GM12878 (cell line): ENCODE results near the gene BFSP1. TPM values are rescaled to one million over a fixed set of nuclear protein-coding genes. Genes with fewer than 3 reads are reported as not detected.

ENCODE experiments used
- ATAC-seq: fragments of 200-7000 bp; cut with Tn5 transposase; 3 replicates; pipeline ENCODE4 v1.9.1; 2020; ENCODE audit warnings: mild to moderate bottlenecking, moderate library complexity
- BruUV-seq: library from RNA; stranded (reverse); fragments of 400-500 nt; replicated peaks from 2 replicates; lab custom pipeline; 2021; lab: Mats Ljungman, UMichigan
- CTCF ChIA-PET: fragments of 300-600 bp; sonication (Branson Sonifier 250); formaldehyde crosslinking; extraction: SDS; loops from one replicate; lab custom pipeline; 2021; ENCODE audit warnings: inconsistent platforms; lab: Yijun Ruan, JAX
- POLR2A ChIA-PET: fragments of 350-600 bp; formaldehyde crosslinking; extraction: SDS; loops from one replicate; lab custom pipeline; 2021; ENCODE audit warnings: inconsistent platforms; lab: Charles Lee
- RAD21 ChIA-PET: fragments of 300-600 bp; sonication (Branson Sonifier 250); formaldehyde crosslinking; loops from one replicate; lab custom pipeline; 2023; ENCODE audit warnings: antibody characterized with exemption; ENCODE audit not compliant: unreplicated experiment; lab: Charles Lee
- SMC1A ChIA-PET: fragments of 300-600 bp; sonication (Branson Sonifier 250); formaldehyde crosslinking; loops from one replicate; lab custom pipeline; 2023; ENCODE audit not compliant: unreplicated experiment, uncharacterized antibody; lab: Charles Lee
- DNase-seq: peaks from one replicate; pipeline ENCODE4 v3.0.0-alpha.2; 2011; ENCODE audit warnings: low read depth, low spot score
- FAIRE-seq: peaks from 3 replicates; lab custom pipeline; 2011; peaks lifted over from hg19 to GRCh38; lab: Jason Lieb, UNC
- H2AFZ ChIP-seq: 2 replicates; pipeline ENCODE4 v1.6.0; 2011; ENCODE audit warnings: low read depth, low read length, control low read depth; ENCODE audit not compliant: control insufficient read depth
- H3K27ac ChIP-seq: 2 replicates; pipeline ENCODE4 v1.5.1; 2011; ENCODE audit warnings: control low read depth; ENCODE audit not compliant: control insufficient read depth, insufficient read depth
- H3K27me3 ChIP-seq, 2 experiments: replicated peaks in 1 of 2; 2 replicates each; pipeline versions ENCODE4 v1.6.0 to v1.6.1; 2011; ENCODE audit warnings: low read length in 1 of 2; ENCODE audit not compliant: control insufficient read depth in 2 of 2, insufficient read depth in 2 of 2
- H3K36me3 ChIP-seq, 2 experiments: 2 replicates each; pipeline ENCODE4 v1.5.1; 2011; ENCODE audit warnings: low read length in 1 of 2; ENCODE audit not compliant: control insufficient read depth in 2 of 2, insufficient read depth in 2 of 2
- H3K4me1 ChIP-seq: 2 replicates; pipeline ENCODE4 v1.6.1; 2011; ENCODE audit warnings: mild to moderate bottlenecking, low read length, moderate library complexity, mixed read lengths; ENCODE audit not compliant: control insufficient read depth, insufficient read depth
- H3K4me2 ChIP-seq: 2 replicates; pipeline ENCODE4 v1.6.0; 2011; ENCODE audit warnings: control low read depth; ENCODE audit not compliant: control insufficient read depth, insufficient read depth
- H3K4me3 ChIP-seq: fragments of 200-600 bp; sonication (generic); 2 replicates; pipeline ENCODE4 v1.5.1; 2016
- H3K79me2 ChIP-seq: 2 replicates; pipeline ENCODE4 v1.6.0; 2011; ENCODE audit warnings: low read length; ENCODE audit not compliant: control insufficient read depth, insufficient read depth
- H3K9ac ChIP-seq: 2 replicates; pipeline ENCODE4 v1.8.0; 2011; ENCODE audit warnings: low read length, control low read depth, mixed read lengths; ENCODE audit not compliant: control insufficient read depth, insufficient read depth
- H3K9me3 ChIP-seq: replicated peaks from 3 replicates; pipeline ENCODE4 v1.5.1; 2011; ENCODE audit warnings: mild to moderate bottlenecking, low read length; ENCODE audit not compliant: control insufficient read depth, insufficient read depth
- H4K20me1 ChIP-seq: 2 replicates; pipeline ENCODE4 v1.6.0; 2011; ENCODE audit not compliant: control insufficient read depth, insufficient read depth
- ATF7 ChIP-seq: fragments of 450-650 bp; IDR thresholded peaks from 2 replicates; pipeline ENCODE4 v1.6.1; 2016; ENCODE audit warnings: low read depth, mild to moderate bottlenecking
- CHD1 ChIP-seq: IDR thresholded peaks from 2 replicates; pipeline ENCODE4 v1.6.1; 2012; ENCODE audit warnings: low read depth, low read length, improper control_type of control experiment
- EP300 ChIP-seq, 2 experiments: fragments of 150-350 bp in 1 of 2; IDR thresholded peaks; 2 replicates each; pipeline ENCODE4 v1.6.1; 2011 to 2012; ENCODE audit warnings: low read depth in 2 of 2, low read length in 2 of 2, borderline replicate concordance in 1 of 2, improper control_type of control experiment in 1 of 2, inconsistent platforms in 1 of 2; ENCODE audit not compliant: control insufficient read depth in 1 of 2
- FOXM1 ChIP-seq: IDR thresholded peaks from 2 replicates; pipeline ENCODE4 v1.6.1; 2012; ENCODE audit warnings: low read depth, mild to moderate bottlenecking, inconsistent platforms, low read length, moderate library complexity
- JUNB ChIP-seq: IDR thresholded peaks from 2 replicates; pipeline ENCODE4 v1.6.1; 2016; ENCODE audit warnings: antibody characterized with exemption, mild to moderate bottlenecking
- MEF2B ChIP-seq: fragments of 450-650 bp; IDR thresholded peaks from 2 replicates; pipeline ENCODE4 v1.6.1; 2018; ENCODE audit warnings: mild to moderate bottlenecking, moderate library complexity; ENCODE audit not compliant: partially characterized antibody, poor library complexity, severe bottlenecking
- MXI1 ChIP-seq: fragments of 150-350 bp; IDR thresholded peaks from 2 replicates; pipeline ENCODE4 v1.6.1; 2011; ENCODE audit warnings: low read depth, mild to moderate bottlenecking, inconsistent platforms, low read length, improper control_type of control experiment
- POLR2A ChIP-seq: IDR thresholded peaks from 2 replicates; pipeline ENCODE4 v1.6.1; 2011; ENCODE audit warnings: low read depth, mild to moderate bottlenecking, low read length
- POLR2AphosphoS2 ChIP-seq: IDR thresholded peaks from 2 replicates; pipeline ENCODE4 v1.6.1; 2011; ENCODE audit warnings: low read depth, mild to moderate bottlenecking, low read length, improper control_type of control experiment, moderate library complexity
- SIN3A ChIP-seq: IDR thresholded peaks from 2 replicates; pipeline ENCODE4 v1.6.1; 2012; ENCODE audit warnings: low read depth, low read length, improper control_type of control experiment
- TAF1 ChIP-seq: IDR thresholded peaks from 2 replicates; pipeline ENCODE4 v1.6.1; 2011; ENCODE audit warnings: mild to moderate bottlenecking, low read depth, low read length, borderline replicate concordance
- ZNF384 ChIP-seq: IDR thresholded peaks from 2 replicates; pipeline ENCODE4 v1.6.1; 2012; ENCODE audit warnings: low read depth, mild to moderate bottlenecking, low read length, improper control_type of control experiment, borderline replicate concordance
- WGBS: methylation state at CpG from one replicate; pipeline ENCODE4 v1.1.6; 2016; ENCODE audit warnings: low lambda C conversion rate; ENCODE audit not compliant: insufficient replicate concordance, insufficient coverage; ENCODE audit errors: missing lambda C conversion rate; 5-methylcytosine and 5-hydroxymethylcytosine counted together
- in situ Hi-C: fragments of 300-500 bp; cut with MboI; formaldehyde crosslinking; loops from 9 replicates; pipeline ENCODE4 v1.14.3; 2018; ENCODE audit warnings: mixed read lengths
- intact Hi-C: fragments of 100-400 bp; cut with micrococcal nuclease; formaldehyde crosslinking; loops from one replicate; pipeline ENCODE4 v1.14.2; 2022; ENCODE audit not compliant: unreplicated experiment
- polyA plus RNA-seq, 11 experiments: library from polyadenylated mRNA; depleted of rRNA in 4 of 11; unstranded in 6 of 11; stranded (reverse) in 5 of 11; fragments of >200 nt; fragmentation: Nextera tagmentation in 4 of 11; fragmentation: Illumina TruSeq in 1 of 11; extraction: Ambion mirVana in 4 of 11; extraction: Trizol in 1 of 11; gene quantifications; 1 replicate in 1 of 11; 2 replicates in 10 of 11; pipeline versions ENCODE4 v1.2.1 to v1.2.3, GENCODE V29; 2011 to 2016; ENCODE audit warnings: inconsistent platforms in 2 of 11, missing spikeins in 2 of 11, low read depth in 1 of 11
- total RNA-seq, 4 experiments: library from RNA; depleted of rRNA in 3 of 4; stranded (reverse); fragments of >200 nt in 3 of 4; fragmentation: Illumina TruSeq in 1 of 4; extraction: Trizol in 1 of 4; gene quantifications; 2 replicates each; pipeline versions ENCODE4 v1.2.1 to v1.2.3, GENCODE V29; 2013 to 2021
- TF ChIP-seq, protein P1 (sequence below): fragments of 450-650 bp; IDR thresholded peaks from 2 replicates; pipeline ENCODE4 v1.6.1; 2016; ENCODE audit warnings: mild to moderate bottlenecking
- TF ChIP-seq, protein P2 (sequence below): IDR thresholded peaks from 2 replicates; pipeline ENCODE4 v1.6.1; 2012; ENCODE audit warnings: low read depth, low read length, improper control_type of control experiment

Gene BFSP1
- total and polyA plus RNA-seq, 10 of the 15 experiments (the other 5 are each of a cell fraction or from before 2014, with no cell fraction given), result 0.06 to 0.22 (median 0.11) TPM; not detected in 3

DNA sequence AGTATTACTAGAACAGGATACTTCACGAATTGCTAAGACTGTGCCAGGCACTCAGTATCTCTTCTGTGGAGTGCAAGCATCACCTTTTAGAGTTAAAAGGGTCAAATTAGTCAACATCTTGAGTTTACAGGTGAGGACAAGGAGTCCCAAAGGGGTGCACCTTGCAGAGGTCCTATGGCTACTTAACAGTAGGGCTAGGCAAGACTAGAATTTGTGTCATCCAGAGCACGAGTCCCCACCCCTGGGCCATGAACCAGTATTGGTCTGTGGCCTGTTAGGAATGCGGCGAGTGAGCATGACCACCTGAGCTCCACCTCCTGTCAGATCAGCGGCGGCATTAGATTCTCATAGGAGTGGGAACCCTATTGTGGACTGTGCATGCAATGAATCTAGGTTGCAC lies 28.2 kb upstream of the BFSP1 start:
- no peak overlapping the region for H3K4me2 ChIP-seq
- intact Hi-C loops, result no loop called here

DNA sequence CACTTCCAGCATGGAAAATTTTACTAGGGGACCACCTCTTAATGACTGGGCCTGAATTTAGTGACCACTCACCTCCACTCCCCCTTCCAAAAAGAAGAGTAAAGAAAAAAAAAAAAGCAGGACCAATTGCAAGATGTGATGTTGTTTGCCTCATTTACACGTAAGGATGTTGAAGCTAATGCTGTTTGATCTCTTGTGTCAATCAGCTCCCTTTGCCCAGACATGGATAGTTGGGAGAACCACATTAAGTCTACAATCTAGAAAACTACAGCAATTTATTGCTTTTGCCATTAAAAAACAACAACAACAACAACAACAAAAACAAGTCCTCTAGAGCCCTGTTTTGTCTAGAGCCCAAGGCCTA lies 27.7 kb upstream of the BFSP1 start:
- RAD21 ChIA-PET, result no interaction called here
- Histone ChIP-seq H2AFZ (no peak overlapping the region), H3K9ac (no peak overlapping the region), H3K4me3 (no peak overlapping the region), H3K79me2 (no peaks in the 10 kb centered on the region), H3K27me3 (no peaks in the 10 kb centered on the region; a peak in 1 of 4 replicates)
- TF ChIP-seq, protein P1, sequence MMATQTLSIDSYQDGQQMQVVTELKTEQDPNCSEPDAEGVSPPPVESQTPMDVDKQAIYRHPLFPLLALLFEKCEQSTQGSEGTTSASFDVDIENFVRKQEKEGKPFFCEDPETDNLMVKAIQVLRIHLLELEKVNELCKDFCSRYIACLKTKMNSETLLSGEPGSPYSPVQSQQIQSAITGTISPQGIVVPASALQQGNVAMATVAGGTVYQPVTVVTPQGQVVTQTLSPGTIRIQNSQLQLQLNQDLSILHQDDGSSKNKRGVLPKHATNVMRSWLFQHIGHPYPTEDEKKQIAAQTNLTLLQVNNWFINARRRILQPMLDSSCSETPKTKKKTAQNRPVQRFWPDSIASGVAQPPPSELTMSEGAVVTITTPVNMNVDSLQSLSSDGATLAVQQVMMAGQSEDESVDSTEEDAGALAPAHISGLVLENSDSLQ, result no peak
- TF ChIP-seq SIN3A (no peak), EP300 (IDR thresholded peaks at IDR 0.05; ENCODE audit: borderline replicate concordance in 1 of 2, control insufficient read depth in 1 of 2, low read depth in 2 of 2, low read length in 2 of 2) (no peak), MXI1 (no peak), TAF1 (no peak), ZNF384 (no peak), POLR2AphosphoS2 (no peak), POLR2A (no peak), JUNB (no peak)
- TF ChIP-seq, all 136 proteins: peak for 0
- no peaks in the 10 kb centered on the region for H3K9me3 ChIP-seq
- ATAC-seq (no peak), FAIRE-seq (no peak), DNase-seq (no peak)
- ChIA-PET CTCF (no interaction called here), POLR2A (no interaction called here), SMC1A (no interaction called here)
- no peak overlapping the region for H3K4me2 ChIP-seq
- no peaks in the 10 kb centered on the region for H3K4me1 ChIP-seq
- no TSS peak for BruUV-seq
- H3K36me3 ChIP-seq, result no peaks in the 10 kb centered on the region
- H3K27ac ChIP-seq, result no peak overlapping the region
- in situ Hi-C loops, result no loop called here
- no peaks in the 10 kb centered on the region for H4K20me1 ChIP-seq
- 88% methylated on average over 1 of the region's 1 CpG for WGBS
- intact Hi-C loops, result no loop called here

More for the DNA sequence above, 28.2 kb upstream of the BFSP1 start:
- no peak overlapping the region for H3K27ac ChIP-seq
- ATAC-seq, result no peak
- TF ChIP-seq, protein P2, sequence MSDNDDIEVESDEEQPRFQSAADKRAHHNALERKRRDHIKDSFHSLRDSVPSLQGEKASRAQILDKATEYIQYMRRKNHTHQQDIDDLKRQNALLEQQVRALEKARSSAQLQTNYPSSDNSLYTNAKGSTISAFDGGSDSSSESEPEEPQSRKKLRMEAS, result no peak
- TF ChIP-seq FOXM1, result no peak
- no peak for TF ChIP-seq MEF2B
- no peak for TF ChIP-seq ATF7
- no peak for TF ChIP-seq CHD1
- TF ChIP-seq POLR2A, result no peak
- H3K27me3 ChIP-seq, result no peaks in the 10 kb centered on the region; a peak in 1 of 4 replicates
- in situ Hi-C loops, result no loop called here
- H2AFZ ChIP-seq, result no peak overlapping the region
- FAIRE-seq, result no peak
- BruUV-seq, result no TSS peak
- POLR2A ChIA-PET, result no interaction called here
- H3K9me3 ChIP-seq, result no peaks in the 10 kb centered on the region
- no peaks in the 10 kb centered on the region for H3K4me1 ChIP-seq
- 55% methylated on average over 6 of the region's 6 CpGs for WGBS
- no peaks in the 10 kb centered on the region for H3K36me3 ChIP-seq
- H3K9ac ChIP-seq, result no peak overlapping the region
- CTCF ChIA-PET, result no interaction called here
- H3K79me2 ChIP-seq, result no peaks in the 10 kb centered on the region
- no peak overlapping the region for H3K4me3 ChIP-seq
- DNase-seq, result no peak
- no peaks in the 10 kb centered on the region for H4K20me1 ChIP-seq
- SMC1A ChIA-PET, result no interaction called here
- RAD21 ChIA-PET, result no interaction called here
